Body of pancreas (tissue), 4 donors: Measurements from ENCODE around the gene PROM2.

Experiments
- CTCF ChIP-seq, 7 experiments: fragments of 450-650 bp in 4 of 7; fragments of 200-600 bp in 3 of 7; sonication (generic) in 3 of 7; IDR thresholded peaks; one replicate each; pipeline ENCODE4 v1.5.1; 2016 to 2019; ENCODE audit warnings: antibody characterized with exemption in 7 of 7
- POLR2A ChIP-seq, 3 donors: fragments of 450-650 bp; IDR thresholded peaks; one replicate each; pipeline ENCODE4 v1.6.1; 2016; ENCODE audit warnings: antibody characterized with exemption in 3 of 3, mild to moderate bottlenecking in 2 of 3

DNA sequence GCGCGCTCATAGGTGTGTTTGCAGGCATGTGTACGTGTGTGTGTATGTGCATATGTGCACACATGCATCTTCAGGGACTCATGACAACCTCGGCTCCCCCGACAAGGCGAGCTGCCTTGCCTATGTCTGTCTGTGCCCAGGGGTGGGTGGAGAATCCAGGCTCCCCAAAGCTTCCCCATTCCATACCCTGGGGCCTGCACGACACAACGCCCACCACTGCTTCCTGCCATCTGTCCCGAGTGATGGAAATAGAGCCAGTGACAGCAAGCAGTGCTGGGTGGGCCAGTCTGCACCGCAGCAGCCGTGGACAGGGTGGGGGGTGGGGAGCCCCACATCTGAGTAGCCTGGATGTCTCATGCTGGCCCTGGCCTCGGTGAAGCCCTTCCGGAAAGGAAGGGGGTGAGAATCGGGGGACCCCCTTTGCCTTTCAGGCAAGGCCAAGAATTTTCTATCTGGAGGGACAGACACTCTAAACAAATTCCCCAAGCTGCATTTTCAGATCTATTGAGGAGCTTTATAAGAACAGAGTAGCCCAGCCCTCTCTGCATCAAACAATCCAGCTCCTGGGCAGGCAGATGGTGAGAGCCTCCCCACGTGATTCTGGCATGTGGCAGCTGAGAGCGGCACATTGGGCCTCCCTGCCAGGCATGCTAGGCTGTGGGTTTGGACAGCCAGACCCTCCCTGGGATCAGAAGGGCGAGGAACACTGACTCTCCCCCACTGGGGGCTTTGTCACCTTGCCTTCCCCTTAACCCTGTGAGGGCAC lies 27.8 kb downstream of the PROM2 start:
- TF ChIP-seq CTCF (IDR thresholded peaks at IDR 0.05), result no peak
- TF ChIP-seq POLR2A (IDR thresholded peaks at IDR 0.05), result no peak
